NCI-H1105 treated with DMSO at 0.1 percent for 48 hours (cell line): ENCODE measurements around the gene MYO1D.
"Not testable (repeated sequence)": the region's sequence is repeated elsewhere in the genome, so short reads cannot be mapped to it uniquely, and the experiment has no call there.

ENCODE experiments used
- DNase-seq: peaks from one replicate; lab custom pipeline; 2025; lab: John Stamatoyannopoulos, UW

The MYO1D gene

GRCh38 chr17:32876417-32877163 lies at the start of gene MYO1D:
Gene MYO1D (minus strand): TSS chr17:32877124. CDS start chr17:32876872, 252 bp downstream.
- peak; percentile 50 for DNase-seq

- DNase-seq = no peak
Observed at GRCh38 chr17:32926183-32926582, 49.3 kb upstream of the MYO1D start.

- not testable (repeated sequence) for DNase-seq
Observed at GRCh38 chr17:32923905-32924304, 47.0 kb upstream of the MYO1D start.

- no peak for DNase-seq
Observed at GRCh38 chr17:32921017-32921416, 44.1 kb upstream of the MYO1D start.

GRCh38 chr17:32920293-32920692 lies 43.4 kb upstream of the MYO1D start:
- no peak for DNase-seq

GRCh38 chr17:32919876-32920275 lies 43.0 kb upstream of the MYO1D start:
- DNase-seq = not testable (repeated sequence)

- DNase-seq = no peak
Observed at GRCh38 chr17:32917842-32918241, 40.9 kb upstream of the MYO1D start.

GRCh38 chr17:32917081-32917480 lies 40.2 kb upstream of the MYO1D start:
- no peak for DNase-seq

- no peak for DNase-seq
Observed at GRCh38 chr17:32916134-32916533, 39.2 kb upstream of the MYO1D start.

GRCh38 chr17:32915245-32915644 lies 38.3 kb upstream of the MYO1D start:
- no peak for DNase-seq

- DNase-seq = no peak
Observed at GRCh38 chr17:32914181-32914580, 37.3 kb upstream of the MYO1D start.

GRCh38 chr17:32913593-32913992 lies 36.7 kb upstream of the MYO1D start:
- no peak for DNase-seq

GRCh38 chr17:32912218-32912897 lies 35.4 kb upstream of the MYO1D start:
- DNase-seq = no peak

- no peak for DNase-seq
Observed at GRCh38 chr17:32910769-32911168, 33.8 kb upstream of the MYO1D start.

GRCh38 chr17:32909787-32910369 lies 33.0 kb upstream of the MYO1D start:
- DNase-seq = peak; percentile 49

GRCh38 chr17:32907583-32907982 lies 30.7 kb upstream of the MYO1D start:
- no peak for DNase-seq

GRCh38 chr17:32904891-32905290 lies 28.0 kb upstream of the MYO1D start:
- DNase-seq = no peak

- DNase-seq = no peak
Observed at GRCh38 chr17:32903774-32904673, 27.1 kb upstream of the MYO1D start.

- DNase-seq = no peak
Observed at GRCh38 chr17:32901743-32902142, 24.8 kb upstream of the MYO1D start.

- no peak for DNase-seq
Observed at GRCh38 chr17:32899236-32900013, 22.5 kb upstream of the MYO1D start.

GRCh38 chr17:32896647-32897258 lies 19.8 kb upstream of the MYO1D start:
- DNase-seq = no peak
